Endometrial microvascular endothelial cells (primary cell): ENCODE measurements around the gene RBMS1. TPM values are rescaled to one million over a fixed set of nuclear protein-coding genes. Genes with fewer than 3 reads are reported as not detected.

Experiments used
- in situ Hi-C: cut with HindIII; loops from 2 replicates; pipeline ENCODE4 v1.10.0; 2017; ENCODE audit warnings: low sequenced_read_pairs, low pct_unique_long_range_greater_than_20kb; ENCODE audit errors: inconsistent ontology term
- total RNA-seq: library from RNA; depleted of rRNA; stranded (reverse); fragments of >200 nt; gene quantifications from one replicate; pipeline ENCODE4 v1.2.3, GENCODE V29; 2015; ENCODE audit errors: inconsistent ontology term

The RBMS1 gene
- total RNA-seq, 1 donor from 2014 or later, result 61.1 TPM

DNA sequence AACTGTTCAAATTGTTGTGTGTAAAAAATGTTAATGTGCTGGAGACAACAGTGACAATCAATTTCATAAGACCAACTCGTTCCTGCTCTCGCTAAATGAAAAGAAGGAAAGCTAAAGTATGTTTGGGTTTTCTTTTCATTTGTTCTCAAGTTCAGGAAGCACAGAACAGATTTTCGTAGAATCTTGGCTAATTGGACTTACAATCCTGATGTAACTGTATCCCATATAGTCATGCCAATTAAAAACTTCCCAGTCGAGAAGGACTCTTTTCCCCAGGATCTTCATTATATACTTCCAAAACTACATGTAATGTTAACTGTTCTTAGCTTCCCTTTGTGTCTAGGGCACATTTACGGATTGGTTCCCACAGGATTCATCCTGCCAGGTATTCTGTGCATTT lies 158.2 kb downstream of the RBMS1 start:
- in situ Hi-C loops, result no loop called here

DNA sequence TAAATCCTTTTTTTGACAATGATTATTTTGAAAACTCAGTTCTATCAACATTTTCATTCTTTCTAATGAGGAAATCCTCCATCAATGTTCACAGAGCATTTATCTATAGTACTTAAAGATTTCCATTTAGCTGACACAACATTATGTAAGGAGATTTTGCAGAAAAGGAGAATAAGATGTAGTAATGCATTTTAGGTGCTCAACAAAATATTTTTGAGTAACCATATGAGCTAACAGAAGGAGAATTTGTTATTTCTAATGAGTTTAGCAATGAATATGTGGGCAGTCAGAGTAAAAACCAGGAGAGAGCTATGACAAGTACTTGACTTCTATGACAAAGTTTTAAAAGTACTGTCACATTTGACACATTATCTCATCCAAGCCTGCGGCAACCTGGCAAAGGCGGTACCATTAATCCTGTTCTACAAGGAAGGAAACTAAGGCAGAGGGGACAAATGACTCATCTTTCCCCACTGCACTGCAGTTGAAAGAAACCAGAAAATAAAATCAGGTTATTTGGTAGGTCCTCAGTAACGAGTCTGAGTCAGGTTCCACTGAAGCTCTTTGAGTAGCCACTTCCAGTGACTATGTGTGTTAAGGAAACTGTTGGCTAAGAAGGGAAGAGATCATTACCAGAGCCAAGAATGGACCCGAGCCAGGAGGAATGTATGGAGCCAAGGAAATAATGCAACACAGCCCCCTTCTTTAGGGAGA lies 159.4 kb downstream of the RBMS1 start:
- in situ Hi-C loops, result no loop called here

DNA sequence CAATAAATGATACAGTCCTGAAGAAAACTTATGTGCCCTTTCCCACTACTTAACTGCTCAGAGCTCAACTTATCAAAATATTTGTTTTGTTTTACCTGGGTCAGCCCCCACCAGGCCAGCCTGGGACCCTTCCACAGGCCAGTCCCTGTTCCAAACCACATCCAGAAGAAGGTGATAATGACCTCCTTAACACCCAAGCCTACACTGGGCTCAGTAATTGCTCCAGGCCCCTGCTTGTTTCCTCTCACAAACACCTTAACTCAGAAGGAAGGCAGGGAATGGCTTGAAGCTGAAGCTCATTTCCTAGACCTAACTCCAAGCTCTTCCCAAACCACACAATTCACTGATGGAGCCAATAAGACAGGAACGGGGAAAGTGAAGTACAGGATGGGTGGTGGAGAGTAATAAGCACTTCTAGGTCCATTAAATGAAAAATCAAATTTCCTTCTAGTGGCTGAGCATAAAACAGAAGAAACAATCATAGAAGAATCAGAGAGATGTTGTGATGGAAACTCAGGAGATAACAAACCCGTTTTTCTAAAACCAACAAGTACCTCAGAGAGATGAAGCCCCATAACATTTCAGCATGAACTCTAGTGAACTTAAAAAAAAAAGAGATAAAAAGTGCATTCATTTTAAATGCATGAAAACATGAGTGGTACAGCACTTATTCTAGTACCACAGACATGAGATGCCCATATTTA lies 160.1 kb downstream of the RBMS1 start:
- in situ Hi-C loops, result no loop called here

DNA sequence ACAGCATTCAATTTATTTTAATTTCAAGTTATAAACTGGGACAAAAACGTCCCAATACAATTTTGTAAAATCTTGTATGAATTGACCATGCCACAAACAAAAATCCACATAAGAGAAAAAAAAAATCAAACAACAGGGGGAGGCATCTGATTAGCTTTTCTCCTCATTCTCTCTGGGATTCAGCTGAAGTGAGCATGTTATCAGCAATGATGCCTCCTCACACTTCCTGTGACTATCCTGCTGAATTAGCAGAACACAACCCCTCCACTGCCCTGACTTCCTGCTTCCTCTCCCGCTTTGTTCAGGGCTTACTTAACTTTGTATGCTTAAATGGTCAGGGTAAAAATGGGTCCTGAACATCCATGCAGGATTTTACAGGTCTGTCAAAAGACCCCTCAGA lies 161.3 kb downstream of the RBMS1 start:
- in situ Hi-C loops, result no loop called here

DNA sequence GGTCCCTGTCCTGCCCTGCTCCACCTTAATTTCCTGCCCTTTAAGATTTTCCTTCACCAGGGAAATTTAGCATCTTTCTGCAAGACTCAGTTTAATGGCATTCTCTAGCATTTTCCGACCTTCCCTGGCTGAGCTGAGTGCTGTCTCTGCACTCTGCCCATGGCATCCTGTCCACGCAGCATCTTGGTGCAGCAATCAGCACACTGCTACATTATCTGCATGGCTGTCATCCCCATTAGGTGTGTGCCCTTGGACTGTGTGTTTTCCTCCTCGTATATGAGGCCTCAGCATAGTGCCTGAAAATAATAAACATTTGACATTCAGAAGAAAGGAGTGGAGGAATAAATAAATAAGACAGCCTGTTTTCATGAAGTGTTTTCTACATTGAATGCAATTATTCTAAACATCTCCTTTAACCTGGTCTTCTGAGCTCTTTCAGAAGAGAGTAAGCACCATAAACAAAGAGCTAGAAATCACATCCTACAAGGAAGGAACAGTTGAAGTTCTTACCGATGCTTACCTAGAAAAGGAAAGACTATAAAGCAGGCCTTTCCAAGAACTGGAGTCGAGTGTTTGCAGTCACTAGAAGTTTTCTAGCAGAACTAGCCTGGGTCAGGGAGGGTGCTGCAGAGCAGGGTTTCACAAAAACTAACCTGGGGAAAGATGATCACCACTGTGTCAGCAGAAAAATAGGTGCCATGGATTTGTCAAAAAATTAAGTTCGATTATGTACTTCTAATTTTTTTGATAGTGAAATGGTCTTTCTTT lies 162.2 kb downstream of the RBMS1 start:
- in situ Hi-C loops, result no loop called here

DNA sequence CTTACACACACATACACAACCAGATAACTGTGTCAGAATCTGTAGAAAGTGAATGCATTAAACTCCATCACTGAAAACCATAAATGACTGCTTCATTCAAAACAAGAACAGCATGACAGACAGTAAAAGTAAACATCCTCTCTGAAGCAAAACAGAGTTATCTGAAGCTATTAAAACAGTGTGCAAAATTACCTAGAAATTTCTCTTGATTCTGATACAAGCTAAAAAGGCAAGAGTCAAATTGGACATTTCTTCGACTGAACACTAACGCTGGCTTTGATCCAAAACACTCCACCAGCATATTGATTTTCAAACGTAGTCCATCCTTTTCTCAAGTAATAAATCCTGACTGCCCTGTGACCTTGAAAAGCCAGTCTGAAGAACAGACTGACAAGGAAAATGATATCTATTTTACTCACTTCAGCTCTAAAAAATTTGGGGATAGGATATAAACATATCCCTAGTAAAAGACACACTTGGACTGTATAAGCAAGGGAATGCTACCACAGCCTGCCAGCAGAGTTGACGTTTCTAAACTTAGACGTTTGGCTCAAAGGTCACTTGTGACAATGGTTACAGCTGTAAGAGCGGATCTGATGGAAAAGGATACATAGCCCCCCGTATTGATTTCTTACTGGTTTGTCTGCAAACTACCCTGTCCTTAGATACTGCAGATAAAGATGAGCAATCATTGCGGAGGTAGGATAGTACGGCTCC lies 164.6 kb downstream of the RBMS1 start:
- in situ Hi-C loops, result no loop called here

DNA sequence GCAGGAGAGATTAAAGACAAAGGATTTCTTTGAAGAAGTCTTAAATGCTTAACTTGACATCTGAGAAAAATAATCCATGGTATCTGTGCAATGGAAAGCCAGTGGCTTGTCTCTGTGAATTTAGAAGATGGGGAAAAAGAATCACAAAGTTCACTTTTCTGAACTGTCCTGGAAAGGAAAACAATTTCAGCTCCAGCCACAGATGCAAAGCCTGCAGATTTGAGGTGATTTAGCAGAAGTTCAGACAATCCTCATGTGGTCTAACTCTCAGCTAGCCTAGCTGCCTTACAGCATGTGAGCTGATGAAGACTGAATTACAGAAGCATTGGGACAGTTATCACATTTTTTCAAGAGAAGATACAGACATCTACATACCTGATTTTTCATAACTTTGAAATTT lies 166.8 kb downstream of the RBMS1 start:
- in situ Hi-C loops, result no loop called here

DNA sequence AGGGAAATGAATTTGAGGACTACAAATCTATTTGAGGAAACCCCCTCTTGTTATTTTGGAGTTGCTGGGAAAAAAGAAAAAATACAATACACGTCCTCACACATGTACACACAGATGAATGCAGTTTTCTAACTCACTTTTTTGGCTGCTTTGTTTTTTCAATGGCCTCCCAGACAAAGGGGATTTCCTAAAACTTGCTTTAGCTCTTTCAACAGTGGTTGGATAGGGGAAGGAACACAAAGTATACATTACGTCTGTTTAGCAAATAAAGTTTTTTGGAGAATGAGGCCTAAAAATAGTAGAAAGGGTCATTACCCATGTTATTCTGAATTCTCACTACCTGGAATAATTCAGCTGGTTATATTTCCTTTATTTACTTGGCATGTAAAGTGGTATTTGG lies 168.2 kb downstream of the RBMS1 start:
- in situ Hi-C loops, result no loop called here

DNA sequence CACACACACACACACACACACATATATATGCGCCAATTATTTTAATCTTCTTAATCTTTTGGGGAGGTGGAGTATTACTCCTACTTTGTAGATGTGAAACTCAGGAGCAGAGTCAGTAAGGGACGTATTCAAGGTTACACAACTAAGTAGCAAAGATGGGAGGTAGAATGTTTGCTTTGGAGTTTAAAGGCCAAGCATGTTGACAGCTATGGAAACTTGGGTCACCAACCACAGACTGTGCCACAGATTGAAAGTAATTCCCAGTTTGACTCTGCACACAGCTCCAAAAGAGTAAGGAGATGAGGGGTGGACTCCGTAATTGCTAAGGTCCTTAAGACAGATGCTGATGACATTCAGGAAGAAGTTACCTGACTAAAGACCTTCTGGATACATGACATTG lies 168.7 kb downstream of the RBMS1 start:
- in situ Hi-C loops, result no loop called here

DNA sequence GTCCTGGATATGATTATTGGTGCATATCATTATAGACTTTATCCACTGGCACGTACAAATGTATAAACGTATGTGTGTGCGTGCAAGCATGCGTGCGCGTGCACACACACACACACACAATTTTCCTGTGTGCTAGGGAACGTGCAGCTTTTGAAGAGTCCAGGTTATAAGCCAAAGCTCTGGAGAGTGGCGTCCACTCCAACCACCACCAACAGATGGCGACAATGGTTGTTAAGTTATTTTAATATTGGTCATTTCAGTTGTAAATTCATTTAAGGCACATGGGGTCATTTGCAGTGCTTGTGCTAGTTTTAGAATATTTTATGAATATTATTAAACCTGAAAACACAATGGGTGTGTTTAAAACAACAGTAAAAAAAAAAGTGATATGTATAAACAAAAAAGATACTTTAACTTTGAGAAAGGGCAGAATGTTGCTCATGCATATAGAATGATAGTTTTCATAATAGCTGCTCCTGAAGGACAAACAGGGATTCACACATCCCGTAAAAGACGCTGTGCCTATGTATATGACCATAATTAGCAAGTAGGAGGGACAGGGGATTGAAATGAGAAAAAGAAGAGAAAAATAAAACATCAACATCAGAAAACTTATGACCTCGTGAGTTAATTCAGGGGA lies 169.3 kb downstream of the RBMS1 start:
- in situ Hi-C loops, result no loop called here

DNA sequence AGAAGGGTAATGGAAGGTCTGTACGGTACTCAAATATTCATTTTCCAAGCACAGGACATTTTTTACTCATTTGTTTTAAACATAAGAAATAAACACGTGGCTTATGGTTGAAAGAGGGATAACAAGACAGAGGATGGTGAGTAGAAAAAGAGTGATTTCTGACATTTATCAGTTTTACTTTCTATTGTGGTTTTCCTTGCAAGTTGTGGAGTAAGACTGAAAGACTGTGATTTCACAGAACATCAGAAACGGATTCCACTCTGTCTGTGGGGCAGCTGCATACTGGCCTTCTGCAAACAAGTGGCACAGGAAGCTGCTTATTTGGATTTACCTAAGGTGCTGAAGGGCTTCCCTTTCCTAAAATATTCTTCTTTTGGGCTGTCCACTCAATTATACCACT lies 171.3 kb downstream of the RBMS1 start:
- in situ Hi-C loops, result no loop called here

DNA sequence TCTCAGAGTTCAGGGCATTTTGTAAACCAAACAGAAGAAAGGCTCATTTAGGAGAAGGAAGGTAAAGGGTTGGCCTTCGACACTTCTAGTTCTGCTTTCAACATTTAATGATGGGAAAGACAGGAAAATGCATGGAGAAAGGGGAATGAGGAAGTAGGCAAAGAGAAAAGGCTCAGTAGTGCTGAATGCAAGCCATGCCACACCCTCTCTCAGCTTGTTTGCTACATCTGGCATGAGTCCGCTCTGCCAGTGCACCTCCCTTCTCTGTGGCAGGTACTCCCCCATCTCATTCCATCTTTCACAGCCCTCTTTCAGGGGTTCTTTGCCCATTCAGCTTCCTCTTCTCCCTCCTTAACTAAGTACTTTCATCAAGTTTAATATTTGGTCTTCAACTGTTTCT lies 172.6 kb downstream of the RBMS1 start:
- in situ Hi-C loops, result no loop called here

DNA sequence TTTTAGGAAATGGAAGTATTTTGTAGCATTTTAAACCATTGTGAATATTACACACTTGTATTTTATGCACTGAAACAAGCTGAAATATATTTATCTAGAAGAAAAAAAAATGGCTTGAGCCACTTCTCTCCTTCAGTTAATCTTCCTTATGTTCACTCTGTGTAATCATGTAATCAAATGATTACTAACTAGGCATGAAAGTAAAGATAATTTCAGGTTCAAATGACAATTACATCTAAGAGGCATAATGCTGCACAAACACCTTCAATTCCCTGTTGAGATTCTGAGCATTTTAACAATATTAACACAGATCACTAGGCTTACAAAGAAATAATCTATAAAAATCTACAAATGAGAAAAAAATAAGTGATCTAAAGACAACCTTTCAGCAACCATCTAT lies 173.9 kb downstream of the RBMS1 start:
- in situ Hi-C loops, result no loop called here

DNA sequence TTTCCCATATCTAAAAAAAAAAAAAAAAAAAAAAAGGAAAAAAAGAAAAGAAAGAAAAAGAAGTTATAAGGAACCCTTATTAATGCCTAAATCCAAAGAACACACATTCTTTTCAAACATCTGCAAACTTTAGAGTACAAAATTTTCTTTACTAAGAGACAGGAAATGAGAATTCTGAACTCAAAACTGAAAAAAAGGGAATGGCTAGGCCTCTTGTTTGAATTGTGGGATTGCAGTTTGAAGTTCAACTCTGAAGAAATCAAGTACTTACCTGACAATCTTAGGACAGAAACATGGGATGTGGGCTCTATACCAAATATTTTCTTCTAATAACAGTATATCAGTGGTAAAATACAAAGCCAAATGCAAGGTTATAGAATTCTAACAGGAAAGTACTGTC lies 175.4 kb downstream of the RBMS1 start:
- in situ Hi-C loops, result no loop called here

DNA sequence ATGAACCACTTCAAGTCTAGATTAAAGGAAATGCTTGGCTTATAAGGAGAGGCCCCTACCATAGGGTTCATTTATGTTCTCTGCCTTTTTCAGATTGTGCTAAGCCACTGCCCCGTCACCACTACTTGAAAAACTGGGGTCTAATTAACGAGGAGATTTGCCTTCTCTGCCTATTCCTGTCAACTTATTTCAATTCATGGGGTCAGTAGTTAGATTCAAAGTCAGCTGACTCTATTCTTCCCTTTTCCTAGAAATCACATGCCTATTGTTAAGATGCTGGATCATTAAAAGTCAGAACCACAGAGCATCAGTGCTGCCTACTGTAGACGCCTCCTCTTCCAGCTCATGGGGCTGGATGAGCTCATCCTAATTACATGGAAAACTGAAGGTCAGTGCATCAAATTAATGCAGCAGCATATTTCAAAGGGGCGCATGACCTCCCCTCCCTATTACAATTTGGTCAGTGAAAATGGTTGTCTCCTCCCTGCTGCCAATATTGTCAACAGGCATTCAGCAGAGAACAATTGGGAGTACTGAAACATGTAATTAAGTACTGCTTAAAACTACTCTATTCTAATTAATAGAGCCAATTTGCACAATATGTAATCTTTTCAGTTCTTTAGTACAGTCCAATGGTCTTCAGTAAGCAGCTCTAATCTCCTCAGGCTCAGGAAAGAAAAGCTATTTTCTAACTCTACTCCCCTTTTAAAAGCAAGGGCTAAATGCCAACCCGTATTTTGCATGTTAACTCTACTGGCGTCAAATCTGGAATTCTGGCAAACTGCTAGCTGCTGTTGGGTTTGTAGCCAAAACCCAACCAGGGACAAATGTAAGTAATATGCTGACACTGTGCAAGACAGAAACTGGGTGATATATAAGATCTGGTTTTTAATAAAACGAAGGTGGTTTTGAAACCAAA lies 176.2 kb downstream of the RBMS1 start:
- in situ Hi-C loops, result no loop called here

DNA sequence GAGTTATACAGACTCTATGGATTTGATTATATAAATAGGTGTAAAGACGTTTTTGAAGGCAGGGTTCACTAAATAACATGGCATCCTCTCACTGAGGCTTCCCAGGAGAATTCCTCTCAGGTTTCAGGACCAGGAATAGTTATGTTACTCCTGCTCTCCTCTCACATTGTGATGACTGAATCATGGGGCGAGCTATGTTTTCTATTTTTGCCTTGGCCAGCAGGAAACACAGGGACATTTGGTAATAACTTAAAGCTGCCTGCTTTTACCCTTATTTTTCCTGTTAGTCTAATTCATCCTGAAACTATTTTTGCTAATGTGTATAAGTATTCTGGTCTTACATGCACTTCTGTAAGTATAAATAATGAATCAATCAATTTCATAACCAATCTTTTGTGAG lies 178.3 kb downstream of the RBMS1 start:
- in situ Hi-C loops, result no loop called here

DNA sequence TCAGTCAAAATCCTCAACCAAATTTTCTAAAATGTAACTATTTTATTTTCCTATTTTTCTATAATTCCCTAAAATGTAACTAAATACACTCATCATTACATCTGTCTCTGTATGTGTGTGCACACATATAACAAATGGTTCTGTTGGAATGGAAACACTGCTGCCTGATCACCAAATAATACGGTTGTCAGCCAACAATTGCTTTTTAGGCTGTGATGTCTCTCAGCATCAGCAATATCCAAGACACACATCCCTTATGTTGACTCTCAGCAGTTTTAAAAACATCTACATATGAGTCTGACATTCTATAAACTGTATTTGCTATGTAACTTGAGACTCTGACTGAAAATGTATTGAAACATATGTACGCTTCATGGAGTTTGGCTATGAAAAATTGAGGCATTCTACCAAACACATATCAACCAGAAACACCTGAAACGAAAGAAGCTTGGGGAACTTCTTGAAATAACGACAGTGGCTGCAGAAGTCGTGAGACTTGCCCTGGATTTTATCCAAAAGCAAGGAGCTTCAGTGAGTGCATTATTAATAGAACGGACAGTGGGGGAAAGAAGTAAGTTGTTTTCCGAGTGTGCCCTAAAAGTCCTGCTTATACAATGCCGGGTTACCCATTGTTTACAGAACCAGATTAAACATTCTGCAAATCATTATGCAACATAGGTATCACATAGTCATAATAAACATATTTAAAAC lies 183.3 kb downstream of the RBMS1 start:
- in situ Hi-C loops, result no loop called here
